WTC11 (cell line): Measurements from ENCODE around the gene KRT14. TPM values are rescaled to one million over a fixed set of nuclear protein-coding genes. Genes with fewer than 3 reads are reported as not detected.

ENCODE experiments used
- ATAC-seq: fragments of 200-7000 bp; cut with Tn5 transposase; 2 replicates; pipeline ENCODE4 v1.10.0; 2021; ENCODE audit warnings: mild to moderate bottlenecking, moderate library complexity
- CTCF ChIA-PET: fragments of 300-600 bp; sonication (Branson Sonifier 250); formaldehyde crosslinking; loops from one replicate; lab custom pipeline; 2021; ENCODE audit warnings: antibody characterized with exemption; lab: Charles Lee
- POLR2A ChIA-PET: fragments of 350-600 bp; sonication (Branson Sonifier 250); formaldehyde crosslinking; loops from one replicate; lab custom pipeline; 2021; ENCODE audit warnings: antibody characterized with exemption; lab: Charles Lee
- DNase-seq: peaks from one replicate; pipeline ENCODE4 v3.0.0; 2021; ENCODE audit warnings: low spot score
- H3K27ac Mint-ChIP-seq: 2 replicates; pipeline ENCODE4 v1.8.0; 2021; ENCODE audit warnings: mixed read lengths
- H3K27me3 Mint-ChIP-seq: 2 replicates; pipeline ENCODE4 v1.8.0; 2021; ENCODE audit warnings: low read depth, mild to moderate bottlenecking, moderate library complexity, mixed read lengths
- H3K36me3 Mint-ChIP-seq: 2 replicates; pipeline ENCODE4 v1.8.0; 2021; ENCODE audit warnings: mixed read lengths
- H3K4me1 Mint-ChIP-seq: 2 replicates; pipeline ENCODE4 v1.8.0; 2022; ENCODE audit warnings: mixed read lengths
- H3K4me3 Mint-ChIP-seq: 2 replicates; pipeline ENCODE4 v1.8.0; 2021; ENCODE audit warnings: mild to moderate bottlenecking, moderate library complexity, mixed read lengths
- H3K9me3 Mint-ChIP-seq: 2 replicates; pipeline ENCODE4 v1.8.0; 2021; ENCODE audit warnings: mixed read lengths
- AR ChIP-seq: fragments of 250-450 bp; sonication (Bioruptor Pico); IDR thresholded peaks from 2 replicates; pipeline ENCODE4 v1.9.0; 2021; ENCODE audit warnings: mild to moderate bottlenecking
- FOXP1 ChIP-seq: sonication (generic); formaldehyde crosslinking; IDR thresholded peaks from 2 replicates; pipeline ENCODE4 v1.8.0; 2022; ENCODE audit warnings: missing genetic modification reagents, mild to moderate bottlenecking, moderate library complexity, borderline replicate concordance
- FOXP4 ChIP-seq: sonication (generic); formaldehyde crosslinking; IDR thresholded peaks from 2 replicates; pipeline ENCODE4 v1.8.0; 2022; ENCODE audit warnings: mild to moderate bottlenecking, missing genetic modification reagents
- MLX ChIP-seq: sonication (generic); formaldehyde crosslinking; IDR thresholded peaks from 2 replicates; pipeline ENCODE4 v1.8.1; 2023; ENCODE audit warnings: mild to moderate bottlenecking, missing genetic modification reagents, moderate library complexity
- NFYB ChIP-seq: sonication (generic); formaldehyde crosslinking; conservative IDR thresholded peaks from 2 replicates; pipeline ENCODE4 v1.8.0; 2022; ENCODE audit warnings: low read depth, missing genetic modification reagents
- NR1H2 ChIP-seq: sonication (generic); formaldehyde crosslinking; IDR thresholded peaks from 2 replicates; pipeline ENCODE4 v1.9.0; 2021; ENCODE audit warnings: mild to moderate bottlenecking, moderate library complexity, missing genetic modification reagents
- PRDM15 ChIP-seq: sonication (generic); formaldehyde crosslinking; IDR thresholded peaks from 2 replicates; pipeline ENCODE4 v1.8.0; 2022; ENCODE audit warnings: missing genetic modification reagents
- SMAD3 ChIP-seq: sonication (generic); formaldehyde crosslinking; IDR thresholded peaks from 2 replicates; pipeline ENCODE4 v1.8.0; 2022; ENCODE audit warnings: missing genetic modification reagents, mild to moderate bottlenecking, borderline replicate concordance
- SMAD4 ChIP-seq: sonication (generic); formaldehyde crosslinking; IDR thresholded peaks from 2 replicates; pipeline ENCODE4 v1.8.0; 2022; ENCODE audit warnings: mild to moderate bottlenecking, missing genetic modification reagents
- STAT6 ChIP-seq: sonication (generic); formaldehyde crosslinking; conservative IDR thresholded peaks from 2 replicates; pipeline ENCODE4 v1.8.1; 2023; ENCODE audit warnings: mild to moderate bottlenecking, low read depth, missing genetic modification reagents, moderate library complexity
- ZBTB21 ChIP-seq: sonication (generic); formaldehyde crosslinking; IDR thresholded peaks from 2 replicates; pipeline ENCODE4 v1.8.1; 2023; ENCODE audit warnings: mild to moderate bottlenecking, missing genetic modification reagents, borderline replicate concordance
- ZNF423 ChIP-seq: fragments of 250-450 bp; sonication (Bioruptor Pico); IDR thresholded peaks from 2 replicates; pipeline ENCODE4 v2.1.2; 2022; ENCODE audit warnings: mild to moderate bottlenecking, moderate library complexity
- total RNA-seq: library from RNA; stranded (reverse); gene quantifications from 3 replicates; pipeline ENCODE4 v1.2.3, GENCODE V29; 2021
- TF ChIP-seq, protein P1 (sequence below): fragments of 250-450 bp; sonication (Bioruptor Pico); IDR thresholded peaks from 2 replicates; pipeline ENCODE4 v1.9.0; 2021; ENCODE audit warnings: moderate library complexity, mild to moderate bottlenecking, inconsistent platforms, borderline replicate concordance
- TF ChIP-seq, protein P2 (sequence below): sonication (generic); formaldehyde crosslinking; IDR thresholded peaks from 2 replicates; pipeline ENCODE4 v1.8.1; 2022; ENCODE audit warnings: missing genetic modification reagents, borderline replicate concordance
- TF ChIP-seq, protein P3 (sequence below): sonication (generic); formaldehyde crosslinking; IDR thresholded peaks from 2 replicates; pipeline ENCODE4 v1.8.0; 2022; ENCODE audit warnings: mild to moderate bottlenecking, missing genetic modification reagents
- TF ChIP-seq, protein P4 (sequence below): sonication (generic); formaldehyde crosslinking; IDR thresholded peaks from 2 replicates; pipeline ENCODE4 v1.8.1; 2023; ENCODE audit warnings: mild to moderate bottlenecking, missing genetic modification reagents

The KRT14 gene
- total RNA-seq, 1 experiment from 2014 or later, result not detected

DNA sequence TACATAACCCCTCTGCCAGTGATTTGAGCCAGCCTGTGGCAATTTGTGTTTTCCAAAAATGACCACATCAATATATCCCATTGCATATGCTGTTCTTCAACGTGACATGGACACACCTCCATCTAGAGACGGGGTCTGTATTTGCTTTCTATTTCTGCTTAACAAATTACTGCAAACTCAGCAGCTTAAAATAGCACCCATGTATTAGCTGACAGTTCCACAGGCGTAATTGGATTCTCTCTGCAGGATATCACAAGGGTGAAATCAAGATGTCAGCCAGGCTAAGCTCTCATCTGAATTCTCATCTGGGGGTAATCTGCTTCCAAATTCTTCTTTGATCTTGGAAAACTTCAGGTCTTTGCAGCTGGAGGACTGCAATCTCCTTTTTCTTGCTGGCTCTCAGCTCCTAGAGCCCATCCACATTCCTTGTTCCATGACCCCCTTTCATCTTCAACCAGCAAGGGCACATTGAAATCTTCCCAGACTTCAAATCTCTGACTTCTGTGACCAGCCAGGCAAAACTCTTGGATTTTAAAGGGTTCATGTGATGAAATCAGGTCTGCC lies 23.0 kb downstream of the KRT14 start:
- Mint-ChIP-seq H3K4me3 (no peak overlapping the region), H3K27me3 (peaks cover 6% of the 10 kb centered on the region), H3K4me1 (no peaks in the 10 kb centered on the region), H3K27ac (no peak overlapping the region), H3K36me3 (no peaks in the 10 kb centered on the region), H3K9me3 (no peaks in the 10 kb centered on the region)
- CTCF ChIA-PET, result interaction anchor here (0.9 to 7.0 kb wide), 6 partner anchors 15 to 102 kb away, joined by 3 to 77 read pairs (median 15); no protein-coding TSS in a partner anchor
- POLR2A ChIA-PET, result no interaction called here
- DNase-seq, result no peak
- no peak for ATAC-seq
- no peak for TF ChIP-seq ZBTB21
- no peak for TF ChIP-seq ZNF423 (CRISPR knock-in tag)
- TF ChIP-seq PRDM15 (CRISPR knock-in tag), result no peak
- no peak for TF ChIP-seq NR1H2 (CRISPR knock-in tag)
- TF ChIP-seq, protein P1, sequence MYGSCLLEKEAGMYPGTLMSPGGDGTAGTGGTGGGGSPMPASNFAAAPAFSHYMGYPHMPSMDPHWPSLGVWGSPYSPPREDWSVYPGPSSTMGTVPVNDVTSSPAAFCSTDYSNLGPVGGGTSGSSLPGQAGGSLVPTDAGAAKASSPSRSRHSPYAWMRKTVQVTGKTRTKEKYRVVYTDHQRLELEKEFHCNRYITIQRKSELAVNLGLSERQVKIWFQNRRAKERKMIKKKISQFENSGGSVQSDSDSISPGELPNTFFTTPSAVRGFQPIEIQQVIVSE (CRISPR knock-in tag), result no peak
- no peak for TF ChIP-seq FOXP4 (CRISPR knock-in tag)
- no peak for TF ChIP-seq AR
- TF ChIP-seq, protein P2, sequence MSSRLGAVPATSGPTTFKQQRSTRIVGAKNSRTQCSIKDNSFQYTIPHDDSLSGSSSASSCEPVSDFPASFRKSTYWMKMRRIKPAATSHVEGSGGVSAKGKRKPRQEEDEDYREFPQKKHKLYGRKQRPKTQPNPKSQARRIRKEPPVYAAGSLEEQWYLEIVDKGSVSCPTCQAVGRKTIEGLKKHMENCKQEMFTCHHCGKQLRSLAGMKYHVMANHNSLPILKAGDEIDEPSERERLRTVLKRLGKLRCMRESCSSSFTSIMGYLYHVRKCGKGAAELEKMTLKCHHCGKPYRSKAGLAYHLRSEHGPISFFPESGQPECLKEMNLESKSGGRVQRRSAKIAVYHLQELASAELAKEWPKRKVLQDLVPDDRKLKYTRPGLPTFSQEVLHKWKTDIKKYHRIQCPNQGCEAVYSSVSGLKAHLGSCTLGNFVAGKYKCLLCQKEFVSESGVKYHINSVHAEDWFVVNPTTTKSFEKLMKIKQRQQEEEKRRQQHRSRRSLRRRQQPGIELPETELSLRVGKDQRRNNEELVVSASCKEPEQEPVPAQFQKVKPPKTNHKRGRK (CRISPR knock-in tag), result no peak
- TF ChIP-seq NFYB (CRISPR knock-in tag), result no peak
- no peak for TF ChIP-seq STAT6 (CRISPR knock-in tag)
- TF ChIP-seq SMAD3 (CRISPR knock-in tag), result no peak
- no peak for TF ChIP-seq FOXP1 (CRISPR knock-in tag)
- TF ChIP-seq MLX (CRISPR knock-in tag), result no peak
- no peak for TF ChIP-seq SMAD4 (CRISPR knock-in tag)
- TF ChIP-seq, protein P3, sequence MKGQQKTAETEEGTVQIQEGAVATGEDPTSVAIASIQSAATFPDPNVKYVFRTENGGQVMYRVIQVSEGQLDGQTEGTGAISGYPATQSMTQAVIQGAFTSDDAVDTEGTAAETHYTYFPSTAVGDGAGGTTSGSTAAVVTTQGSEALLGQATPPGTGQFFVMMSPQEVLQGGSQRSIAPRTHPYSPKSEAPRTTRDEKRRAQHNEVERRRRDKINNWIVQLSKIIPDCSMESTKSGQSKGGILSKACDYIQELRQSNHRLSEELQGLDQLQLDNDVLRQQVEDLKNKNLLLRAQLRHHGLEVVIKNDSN, result no peak
- TF ChIP-seq, protein P4, sequence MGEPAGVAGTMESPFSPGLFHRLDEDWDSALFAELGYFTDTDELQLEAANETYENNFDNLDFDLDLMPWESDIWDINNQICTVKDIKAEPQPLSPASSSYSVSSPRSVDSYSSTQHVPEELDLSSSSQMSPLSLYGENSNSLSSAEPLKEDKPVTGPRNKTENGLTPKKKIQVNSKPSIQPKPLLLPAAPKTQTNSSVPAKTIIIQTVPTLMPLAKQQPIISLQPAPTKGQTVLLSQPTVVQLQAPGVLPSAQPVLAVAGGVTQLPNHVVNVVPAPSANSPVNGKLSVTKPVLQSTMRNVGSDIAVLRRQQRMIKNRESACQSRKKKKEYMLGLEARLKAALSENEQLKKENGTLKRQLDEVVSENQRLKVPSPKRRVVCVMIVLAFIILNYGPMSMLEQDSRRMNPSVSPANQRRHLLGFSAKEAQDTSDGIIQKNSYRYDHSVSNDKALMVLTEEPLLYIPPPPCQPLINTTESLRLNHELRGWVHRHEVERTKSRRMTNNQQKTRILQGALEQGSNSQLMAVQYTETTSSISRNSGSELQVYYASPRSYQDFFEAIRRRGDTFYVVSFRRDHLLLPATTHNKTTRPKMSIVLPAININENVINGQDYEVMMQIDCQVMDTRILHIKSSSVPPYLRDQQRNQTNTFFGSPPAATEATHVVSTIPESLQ (CRISPR knock-in tag), result no peak
